Inflammatory macrophage (primary cell): ENCODE data around the gene HDGFL2.

ENCODE experiments used
- DNase-seq, 2 donors: peaks; one replicate each; pipeline ENCODE4 v3.0.0-alpha.2; 2020 to 2022
- total RNA-seq, 18 experiments: gene quantifications; one replicate each; lab custom pipeline; 2026; ENCODE audit warnings: mixed read lengths in 6 of 18, inconsistent platforms in 2 of 18; lab: John Stamatoyannopoulos, UW

Gene HDGFL2
- total RNA-seq: 7.1 to 95.5 (median 41.4) reads per million in 18 experiments

DNA sequence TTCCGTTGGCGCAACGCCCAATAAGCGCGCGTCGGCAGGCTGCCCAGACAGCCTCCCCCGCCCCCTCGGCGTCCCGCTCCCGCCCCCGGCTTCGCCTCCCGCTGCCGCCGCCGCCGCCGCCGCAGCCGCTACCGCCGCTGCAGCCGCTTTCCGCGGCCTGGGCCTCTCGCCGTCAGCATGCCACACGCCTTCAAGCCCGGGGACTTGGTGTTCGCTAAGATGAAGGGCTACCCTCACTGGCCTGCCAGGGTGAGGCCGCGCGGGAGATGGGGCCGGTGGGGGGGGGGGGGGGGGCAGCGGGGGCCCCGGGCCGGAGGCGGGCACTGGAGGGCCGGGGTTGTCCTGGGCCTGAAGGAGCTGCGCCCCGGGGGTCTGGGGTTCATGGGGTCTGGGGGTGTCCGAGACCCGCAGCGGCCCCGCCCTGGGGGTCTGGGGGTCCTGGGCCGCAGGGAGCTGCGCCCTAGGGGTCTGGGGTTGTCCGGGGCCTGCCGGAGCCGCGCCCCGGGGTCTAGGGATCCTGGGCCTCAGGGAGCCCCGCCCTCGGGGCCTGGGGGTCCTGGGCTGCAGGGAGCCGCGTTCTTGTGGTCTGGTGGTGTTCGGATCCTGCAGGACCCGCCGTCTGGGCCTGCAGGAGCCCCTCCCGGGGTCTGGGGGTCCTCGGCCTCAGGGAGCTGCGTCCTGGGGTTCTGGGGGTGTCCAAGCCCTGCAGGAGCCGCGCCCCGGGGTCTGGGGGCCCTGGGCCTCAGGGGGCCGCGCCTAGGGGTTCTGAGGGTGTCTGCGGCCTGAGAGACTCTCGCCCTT lies at the start of gene HDGFL2:
TSS of gene HDGFL2 (plus strand) at position 124 of the 801 bp plus-strand sequence. CDS start at position 178, 54 bp downstream.
- no peak for DNase-seq

- peak; percentile 9 to 40 for DNase-seq
These were observed 48.5 kb upstream of the HDGFL2 start for GRCh38 chr19:4423416-4424126.

GRCh38 chr19:4425537-4425936 lies 46.6 kb upstream of the HDGFL2 start:
- DNase-seq: no peak

- no peak for DNase-seq
These were observed 43.6 kb upstream of the HDGFL2 start for GRCh38 chr19:4428326-4428975.

- peak in 1 of 2 donors; percentile 34 for DNase-seq
These were observed 42.8 kb upstream of the HDGFL2 start for GRCh38 chr19:4429256-4429655.

DNA sequence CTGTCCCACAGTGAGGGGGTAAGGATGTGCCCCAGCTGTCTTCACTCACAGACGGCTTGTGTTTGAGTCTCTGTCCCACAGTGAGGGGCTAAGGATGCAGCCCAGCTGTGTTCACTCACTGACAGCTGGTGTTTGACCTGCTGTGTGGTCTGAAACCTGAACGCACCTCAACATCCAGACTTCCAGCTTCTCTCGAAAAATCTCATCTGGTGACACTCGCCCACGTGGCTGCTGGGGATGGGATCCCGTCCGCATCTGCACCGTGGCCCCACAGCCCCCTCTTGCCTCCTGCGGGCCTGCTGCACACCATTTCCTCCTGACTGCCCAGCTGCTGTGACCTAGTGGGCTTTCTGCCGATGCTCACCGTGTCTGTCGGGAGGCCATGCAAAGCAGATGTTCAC lies 42.3 kb upstream of the HDGFL2 start:
- DNase-seq: no peak

DNA sequence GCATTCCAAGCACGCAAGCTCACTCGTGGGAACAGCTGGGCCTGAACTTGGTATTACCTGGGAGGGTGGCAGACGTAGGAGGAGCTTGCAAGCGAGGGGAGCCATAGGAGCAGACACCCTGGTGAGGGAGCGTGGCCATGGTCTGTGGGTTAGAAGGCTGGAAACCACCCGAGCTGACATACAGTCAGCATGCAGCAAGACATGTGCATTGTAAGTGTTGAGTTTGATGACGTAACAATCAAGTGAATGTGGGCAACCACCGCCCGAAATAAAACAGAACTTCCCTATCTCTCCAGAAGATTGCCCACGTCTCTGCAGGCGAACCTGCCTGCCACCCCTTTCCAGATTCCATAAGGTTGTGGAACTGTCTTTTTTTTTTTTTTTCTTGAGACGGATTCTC lies 41.3 kb upstream of the HDGFL2 start:
- peak; percentile 94 to 96 for DNase-seq

GRCh38 chr19:4431296-4431695 lies 40.8 kb upstream of the HDGFL2 start:
- peak; percentile 10 to 60 for DNase-seq

GRCh38 chr19:4431808-4432674 lies 40.1 kb upstream of the HDGFL2 start:
- DNase-seq: peak; percentile 96 to 99

DNA sequence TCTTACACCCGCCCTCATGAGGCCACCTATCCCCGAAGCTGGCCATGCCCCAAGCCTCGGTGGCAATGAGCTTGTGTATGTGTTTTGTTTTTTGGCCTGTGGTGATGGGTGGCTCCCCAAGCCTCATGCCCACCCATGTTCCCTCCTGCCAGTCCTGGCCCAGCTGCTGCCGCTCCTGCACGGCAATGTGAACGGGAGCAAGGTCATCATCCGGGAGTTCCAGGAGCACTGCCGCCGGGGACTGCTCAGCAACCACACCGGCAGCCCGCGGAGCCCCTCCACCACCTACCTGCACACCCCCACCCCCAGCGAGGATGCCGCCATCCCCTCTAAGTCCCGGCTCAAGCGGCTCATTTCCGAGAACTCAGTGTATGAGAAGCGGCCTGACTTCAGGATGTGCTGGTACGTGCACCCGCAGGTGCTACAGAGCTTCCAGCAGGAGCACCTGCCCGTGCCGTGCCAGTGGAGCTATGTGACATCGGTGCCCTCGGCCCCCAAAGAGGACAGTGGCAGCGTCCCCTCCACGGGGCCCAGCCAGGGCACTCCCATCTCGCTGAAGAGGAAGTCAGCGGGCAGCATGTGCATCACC lies 39.1 kb upstream of the HDGFL2 start:
- DNase-seq: no peak

DNA sequence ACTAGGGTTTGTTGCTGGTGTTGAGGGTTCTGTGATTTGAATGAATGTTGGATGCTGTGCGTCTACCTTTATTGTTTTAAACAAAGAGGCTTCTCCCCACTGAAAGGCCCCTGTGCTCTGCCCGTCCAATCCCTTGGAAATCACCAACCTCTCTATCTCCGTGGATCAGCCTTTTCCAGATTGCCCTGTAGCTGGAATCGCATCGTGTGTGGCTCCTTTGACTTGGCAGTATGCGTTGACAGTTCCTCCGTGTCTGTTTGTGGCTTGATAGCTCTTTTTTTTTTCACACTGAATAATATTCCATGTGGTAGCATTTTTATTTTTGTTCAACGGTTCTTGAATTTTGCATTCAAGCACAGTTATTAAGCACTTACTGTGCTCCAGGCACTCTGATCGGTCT lies 37.7 kb upstream of the HDGFL2 start:
- no peak for DNase-seq

- DNase-seq: peak in 1 of 2 donors; percentile 37
These were observed 35.9 kb upstream of the HDGFL2 start for GRCh38 chr19:4436231-4436630.

GRCh38 chr19:4437103-4437502 lies 35.0 kb upstream of the HDGFL2 start:
- no peak for DNase-seq

DNA sequence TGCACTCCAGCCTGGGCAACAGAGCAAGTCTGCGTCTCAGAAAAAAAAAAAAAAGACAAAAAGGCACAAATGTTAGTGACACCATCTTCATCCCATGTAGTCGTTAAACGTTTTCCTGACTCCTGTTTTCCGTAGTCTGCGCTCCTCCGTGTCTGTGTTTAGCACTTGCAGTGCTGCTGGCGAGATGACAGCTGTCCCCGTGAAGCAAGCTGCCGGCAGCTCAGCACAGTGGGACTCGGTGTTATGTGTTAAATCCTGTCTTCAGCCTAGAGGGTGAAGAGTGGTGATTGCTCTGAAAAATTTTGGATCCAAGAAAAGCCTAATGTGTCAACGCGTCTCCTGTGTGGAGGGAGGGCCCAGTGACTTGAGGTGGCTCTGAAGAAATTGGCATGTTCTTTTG lies 32.9 kb upstream of the HDGFL2 start:
- no peak for DNase-seq

- DNase-seq: no peak
These were observed 29.9 kb upstream of the HDGFL2 start for GRCh38 chr19:4441994-4442818.

DNA sequence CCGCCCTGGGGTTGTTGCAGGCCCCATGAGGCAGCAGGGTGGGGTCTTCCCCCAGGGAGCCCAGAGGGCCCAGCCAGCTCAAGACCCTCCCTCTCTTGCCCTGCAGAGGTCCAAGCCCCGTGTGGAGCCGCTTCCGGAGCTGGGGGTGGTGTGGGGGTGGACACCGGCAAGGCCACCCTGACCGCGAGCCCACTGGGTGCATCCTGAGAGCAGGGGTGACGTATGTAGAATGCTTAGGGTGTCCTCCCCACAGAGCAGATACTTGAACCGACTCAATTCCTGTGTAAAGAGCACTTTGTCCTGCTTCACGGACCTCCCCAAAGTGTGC lies 29.3 kb upstream of the HDGFL2 start:
- DNase-seq: no peak

DNA sequence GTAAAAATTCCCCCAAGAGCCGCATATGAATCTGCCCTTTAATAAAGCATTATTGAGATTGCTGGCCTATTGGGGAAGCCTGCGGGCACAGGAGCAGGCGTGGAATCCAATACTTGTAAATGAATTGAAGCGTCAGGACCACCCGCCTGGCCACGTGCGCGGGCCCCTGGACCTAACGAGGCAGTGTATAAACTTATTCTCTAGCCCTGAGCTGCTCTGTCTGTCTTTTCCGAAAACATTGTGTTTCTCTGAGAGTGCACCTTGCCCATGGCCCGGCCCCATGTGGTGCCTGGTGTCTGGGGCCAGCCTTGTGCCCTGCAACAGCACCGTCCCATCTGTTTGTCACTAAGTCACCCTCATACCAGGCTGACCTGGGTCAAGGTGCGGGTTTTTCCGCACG lies 28.9 kb upstream of the HDGFL2 start:
- no peak for DNase-seq

- no peak for DNase-seq
These were observed 27.9 kb upstream of the HDGFL2 start for GRCh38 chr19:4443966-4444764.

DNA sequence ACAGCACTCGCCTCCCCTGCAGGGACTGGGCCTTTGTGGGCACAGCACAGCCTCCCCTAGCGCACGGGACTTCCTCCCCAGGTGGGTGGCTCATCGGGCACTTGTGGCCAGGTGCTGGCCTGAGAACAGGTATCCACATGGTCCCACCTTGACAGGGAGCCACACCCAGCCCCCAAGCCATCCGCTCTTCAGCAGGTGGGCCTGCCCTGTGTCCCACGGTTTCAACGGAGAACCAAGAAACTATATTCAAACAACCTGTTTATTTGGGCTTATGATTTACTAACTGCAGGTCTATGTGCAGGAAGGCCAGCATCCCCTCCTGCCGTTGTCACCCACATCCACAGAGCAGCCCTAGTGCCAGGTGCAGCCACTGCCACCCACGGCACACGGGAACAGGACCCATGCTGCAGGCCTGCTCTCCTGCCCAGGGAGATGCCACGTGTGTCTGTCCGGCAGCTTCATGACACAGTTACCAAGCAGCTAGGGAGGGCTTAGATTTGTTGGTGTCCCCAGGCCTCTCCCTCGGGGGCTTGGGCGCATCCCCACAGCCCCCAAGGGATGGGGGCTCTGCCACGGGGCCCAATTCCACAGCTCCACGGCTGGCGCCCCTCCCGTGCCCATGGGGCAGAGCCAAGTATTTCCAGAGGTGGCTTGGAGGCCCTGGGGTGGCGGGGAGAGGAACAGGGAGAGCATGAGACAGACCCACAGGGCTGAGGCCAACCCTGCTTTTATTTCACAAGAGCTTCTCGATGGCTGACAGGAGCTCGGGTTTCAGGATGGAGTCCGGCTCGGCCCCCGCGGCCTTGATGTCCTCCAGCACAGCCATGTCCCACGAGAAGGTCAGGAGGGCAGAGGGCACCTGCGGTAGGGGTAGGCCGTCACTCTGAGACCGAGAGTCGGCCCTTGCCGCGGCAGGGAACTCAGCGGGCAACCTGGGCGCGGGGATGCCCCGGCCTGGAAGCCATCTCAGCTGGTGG lies 27.0 kb upstream of the HDGFL2 start:
- DNase-seq: no peak
